Fibroblast of villous mesenchyme (primary cell): ENCODE results near the gene NPM1. TPM values are rescaled to one million over a fixed set of nuclear protein-coding genes. Genes with fewer than 3 reads are reported as not detected.

ENCODE experiments used
- DNase-seq: peaks from one replicate; pipeline ENCODE4 v3.0.0-alpha.2; 2010; ENCODE audit warnings: low read depth
- H3K4me3 ChIP-seq: 2 replicates; pipeline ENCODE4 v1.5.1; 2011; ENCODE audit warnings: low read depth, mild to moderate bottlenecking, low read length
- total RNA-seq: library from RNA; depleted of rRNA; stranded (reverse); fragments of >200 nt; gene quantifications from 2 replicates; pipeline ENCODE4 v1.2.3, GENCODE V29; 2012
- TF ChIP-seq, protein P1 (sequence below): IDR thresholded peaks from 2 replicates; pipeline ENCODE4 v1.5.1; 2012; ENCODE audit warnings: low read depth, mild to moderate bottlenecking, low read length; ENCODE audit not compliant: insufficient read depth

Gene NPM1
- total RNA-seq, 1 donor, result 1,000 TPM

DNA sequence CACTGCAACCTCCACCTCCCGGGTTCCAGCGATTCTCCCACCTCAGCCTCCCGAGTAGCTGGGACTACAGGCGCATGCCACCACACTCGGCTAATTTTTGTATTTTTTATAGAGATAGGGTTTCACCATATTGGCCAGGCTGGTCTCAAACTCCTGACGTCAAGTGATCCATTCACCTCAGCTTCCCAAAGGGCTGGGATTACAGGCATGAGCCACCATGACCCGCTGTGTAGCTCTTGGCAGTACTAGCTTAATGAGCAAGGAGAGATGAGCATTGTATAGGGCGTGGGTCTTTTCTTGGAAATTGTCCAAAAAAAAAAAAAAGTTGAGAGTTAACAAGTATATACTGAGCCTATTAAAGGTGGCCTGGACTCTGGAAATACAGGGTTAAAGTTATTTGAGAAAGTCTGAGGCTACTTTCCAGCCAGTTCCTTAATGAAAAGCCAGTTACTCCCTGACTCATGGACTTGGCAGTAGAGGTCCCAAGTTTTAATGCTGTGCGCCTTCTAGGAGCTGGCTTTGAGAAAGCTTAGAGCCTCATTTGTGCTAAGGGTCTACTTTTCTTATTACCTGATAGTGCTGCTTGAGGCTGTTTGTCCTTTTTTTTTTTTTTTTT is 27.6 kb downstream of the NPM1 start:
- DNase-seq, result no peak
- H3K4me3 ChIP-seq, result no peak overlapping the region
- TF ChIP-seq, protein P1, sequence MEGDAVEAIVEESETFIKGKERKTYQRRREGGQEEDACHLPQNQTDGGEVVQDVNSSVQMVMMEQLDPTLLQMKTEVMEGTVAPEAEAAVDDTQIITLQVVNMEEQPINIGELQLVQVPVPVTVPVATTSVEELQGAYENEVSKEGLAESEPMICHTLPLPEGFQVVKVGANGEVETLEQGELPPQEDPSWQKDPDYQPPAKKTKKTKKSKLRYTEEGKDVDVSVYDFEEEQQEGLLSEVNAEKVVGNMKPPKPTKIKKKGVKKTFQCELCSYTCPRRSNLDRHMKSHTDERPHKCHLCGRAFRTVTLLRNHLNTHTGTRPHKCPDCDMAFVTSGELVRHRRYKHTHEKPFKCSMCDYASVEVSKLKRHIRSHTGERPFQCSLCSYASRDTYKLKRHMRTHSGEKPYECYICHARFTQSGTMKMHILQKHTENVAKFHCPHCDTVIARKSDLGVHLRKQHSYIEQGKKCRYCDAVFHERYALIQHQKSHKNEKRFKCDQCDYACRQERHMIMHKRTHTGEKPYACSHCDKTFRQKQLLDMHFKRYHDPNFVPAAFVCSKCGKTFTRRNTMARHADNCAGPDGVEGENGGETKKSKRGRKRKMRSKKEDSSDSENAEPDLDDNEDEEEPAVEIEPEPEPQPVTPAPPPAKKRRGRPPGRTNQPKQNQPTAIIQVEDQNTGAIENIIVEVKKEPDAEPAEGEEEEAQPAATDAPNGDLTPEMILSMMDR, result no peak

DNA sequence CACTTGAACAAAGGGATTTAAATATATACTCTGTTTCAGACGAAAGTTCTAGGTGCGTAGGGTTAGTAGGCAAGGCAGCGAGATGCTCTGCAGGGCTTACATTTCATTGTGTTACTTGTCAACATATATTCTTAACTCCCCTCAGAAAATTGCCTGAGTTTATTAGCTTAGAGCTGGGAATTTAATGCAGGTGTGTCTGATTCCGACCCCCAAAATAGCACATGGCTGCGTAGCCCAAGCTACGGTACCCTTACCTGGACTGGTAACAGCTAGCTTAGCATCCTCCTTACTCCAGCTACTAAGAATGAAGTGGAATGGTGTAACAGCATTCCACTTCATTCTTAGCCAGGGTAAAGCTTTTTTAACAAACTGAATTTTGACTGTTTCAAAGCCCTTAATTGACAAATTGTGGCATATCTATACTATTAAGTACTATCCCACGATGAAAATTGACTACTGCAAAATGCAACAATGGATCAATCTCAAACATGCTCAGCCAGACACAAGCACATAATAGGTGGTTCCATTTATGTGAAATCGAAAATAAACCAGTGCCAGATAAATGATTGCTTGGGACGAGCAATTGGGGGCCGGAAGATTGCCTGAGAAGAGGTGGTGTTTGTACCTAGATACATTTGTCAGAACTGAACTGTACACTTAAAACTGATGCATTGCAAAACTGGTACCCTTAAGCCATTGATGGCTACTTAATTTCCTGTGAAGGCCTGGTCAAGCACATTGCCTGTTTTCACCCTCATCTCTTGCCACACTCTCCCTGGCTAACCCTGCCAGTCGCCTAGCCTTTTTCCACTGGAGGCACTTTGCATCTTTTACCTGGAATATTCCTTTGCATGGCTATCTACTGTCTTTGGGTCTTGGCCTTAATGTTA is 28.8 kb downstream of the NPM1 start:
- H3K4me3 ChIP-seq, result no peak overlapping the region
- TF ChIP-seq, protein P1, result no peak

DNA sequence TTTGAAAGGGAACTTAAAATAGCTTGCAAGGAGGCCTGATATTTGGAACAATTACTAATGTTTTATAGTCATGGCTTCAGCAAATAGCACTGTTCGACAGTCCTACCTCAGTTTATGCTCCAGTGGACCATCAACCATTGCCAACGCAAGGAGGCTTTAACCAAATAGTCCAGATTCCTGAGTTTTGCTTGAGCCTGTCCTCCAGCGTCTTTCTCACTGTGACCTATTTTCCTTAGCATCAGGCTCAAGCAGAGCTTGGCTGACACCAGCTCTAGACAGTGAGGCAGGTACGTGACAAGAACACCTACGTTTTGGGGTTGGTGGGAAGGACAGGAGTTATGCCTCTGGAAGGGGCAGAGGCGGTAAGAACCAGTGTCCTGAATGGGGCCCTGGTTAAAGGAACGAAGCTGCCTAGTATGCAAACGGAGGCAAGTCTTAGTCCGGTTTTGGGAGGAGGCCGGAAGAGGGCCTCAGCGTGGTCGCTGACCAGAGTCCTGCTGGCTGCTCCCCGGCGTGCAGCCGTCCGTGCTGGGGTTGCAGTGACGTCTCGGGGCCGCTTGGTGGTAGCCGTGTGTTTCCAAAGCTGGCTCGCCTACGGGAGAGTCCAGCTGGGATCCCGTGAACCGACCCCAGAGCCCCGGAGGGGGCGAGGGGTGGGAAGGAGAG is 30.8 kb downstream of the NPM1 start:
- TF ChIP-seq, protein P1, result peak; percentile 90
- peak; percentile 86 for DNase-seq
- peak overlapping the region; percentile 48 for H3K4me3 ChIP-seq

More for the DNA sequence above, 28.8 kb downstream of the NPM1 start:
- no peak for DNase-seq

GRCh38 chr5:171418982-171419687 is 31.5 kb downstream of the NPM1 start, which contains the start of gene FGF18:
FGF18 (plus strand) TSS chr5:171419647; CDS start chr5:171420200, 553 bp downstream.
- peak; percentile 59 for DNase-seq
- H3K4me3 ChIP-seq, result peak within 1 kb of the TSS; percentile 48
- TF ChIP-seq, protein P1, result no peak

DNA sequence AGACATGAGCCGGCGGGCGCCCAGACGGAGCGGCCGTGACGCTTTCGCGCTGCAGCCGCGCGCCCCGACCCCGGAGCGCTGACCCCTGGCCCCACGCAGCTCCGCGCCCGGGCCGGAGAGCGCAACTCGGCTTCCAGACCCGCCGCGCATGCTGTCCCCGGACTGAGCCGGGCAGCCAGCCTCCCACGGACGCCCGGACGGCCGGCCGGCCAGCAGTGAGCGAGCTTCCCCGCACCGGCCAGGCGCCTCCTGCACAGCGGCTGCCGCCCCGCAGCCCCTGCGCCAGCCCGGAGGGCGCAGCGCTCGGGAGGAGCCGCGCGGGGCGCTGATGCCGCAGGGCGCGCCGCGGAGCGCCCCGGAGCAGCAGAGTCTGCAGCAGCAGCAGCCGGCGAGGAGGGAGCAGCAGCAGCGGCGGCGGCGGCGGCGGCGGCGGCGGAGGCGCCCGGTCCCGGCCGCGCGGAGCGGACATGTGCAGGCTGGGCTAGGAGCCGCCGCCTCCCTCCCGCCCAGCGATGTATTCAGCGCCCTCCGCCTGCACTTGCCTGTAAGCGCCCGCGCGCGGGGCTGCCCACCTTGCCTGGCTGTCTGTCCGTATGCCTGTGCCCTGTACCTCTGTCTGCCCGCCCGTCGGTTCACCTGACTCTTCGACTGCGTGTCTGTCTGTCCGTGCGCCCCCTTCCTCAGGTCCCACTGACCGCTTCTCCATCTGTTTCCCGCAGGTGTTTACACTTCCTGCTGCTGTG is 32.2 kb downstream of the NPM1 start:
- TF ChIP-seq, protein P1, result no peak
- DNase-seq, result peak; percentile 21
- H3K4me3 ChIP-seq, result peak overlapping the region; percentile 18
